ENCODE data around the gene ACBD4. TPM values are rescaled to one million over a fixed set of nuclear protein-coding genes. Genes with fewer than 3 reads are reported as not detected.

The ACBD4 gene
- polyA plus RNA-seq, 1 experiment: 4.0 TPM

GRCh38 chr17:45117334-45117733 is 18.2 kb upstream of the ACBD4 start:
- Histone ChIP-seq H3K9me3 (ENCODE audit: control insufficient read depth, insufficient read depth, low read length) (no peaks in the 10 kb centered on the region; the same call in 1 of the 2 replicates), H3K4me3 (ENCODE audit: low read depth, low read length) (no peak overlapping the region), H3K27me3 (ENCODE audit: control insufficient read depth, insufficient read depth, low read length) (no peaks in the 10 kb centered on the region), H3K27ac (ENCODE audit: low read depth, low read length) (no peak overlapping the region)
- ChIA-PET POLR2A (interaction anchor here (0.6 kb wide), 1 partner anchor 47 kb away, joined by 3 read pairs; no protein-coding TSS in a partner anchor), CTCF (interaction anchor here (2.4 to 6.3 kb wide), 2 partner anchors 18 kb away, joined by 11 to 52 read pairs; partner anchors contain the start of gene ACBD4)
- TF ChIP-seq CTCF (IDR thresholded peaks at IDR 0.05; ENCODE audit: low read depth, low read length): no peak
- DNase-seq (ENCODE audit: low read depth, low spot score): no peak

DNA sequence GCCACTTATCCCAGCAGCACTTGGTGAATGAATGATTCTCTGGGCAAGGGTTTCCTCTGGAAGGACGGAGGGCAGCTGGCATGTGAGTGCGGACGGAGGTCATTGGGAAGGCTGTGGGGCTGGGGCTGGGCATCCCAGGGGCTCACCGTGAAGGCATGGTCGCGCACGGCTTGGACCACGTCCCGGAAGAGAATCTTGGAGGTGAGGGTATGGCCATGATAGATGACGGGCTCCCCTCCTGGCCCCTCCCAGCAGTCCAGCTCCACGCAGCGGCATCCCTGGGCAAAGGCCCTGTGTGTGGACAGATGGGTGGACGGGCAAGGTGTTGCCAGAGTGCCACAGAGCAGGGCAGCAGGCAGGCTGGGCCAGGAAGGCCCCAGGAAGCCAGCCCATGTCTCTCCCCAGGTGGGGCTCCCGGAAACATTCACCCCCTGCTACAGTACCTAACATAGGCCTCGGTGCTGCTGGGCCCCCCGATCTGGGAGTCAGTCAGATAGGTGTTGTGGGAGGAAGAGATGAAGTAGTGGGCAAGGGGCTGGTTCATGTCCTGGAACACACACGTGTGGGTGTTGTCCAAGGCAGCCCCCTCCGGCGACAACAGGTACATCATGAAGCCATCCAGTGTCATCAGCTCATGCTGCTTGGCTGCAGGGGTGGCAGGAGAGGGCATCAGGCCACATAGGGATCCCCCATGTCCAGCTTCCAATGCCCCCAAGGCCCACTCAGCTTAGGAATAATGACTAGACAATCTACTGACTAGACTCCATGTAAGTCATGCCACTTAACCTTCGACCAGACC is 17.4 kb upstream of the ACBD4 start:
- Histone ChIP-seq H3K27me3 (ENCODE audit: control insufficient read depth, insufficient read depth, low read length) (no peaks in the 10 kb centered on the region), H3K9me3 (ENCODE audit: control insufficient read depth, insufficient read depth, low read length) (no peaks in the 10 kb centered on the region; the same call in 1 of the 2 replicates), H3K27ac (ENCODE audit: low read depth, low read length) (no peak overlapping the region), H3K4me3 (ENCODE audit: low read depth, low read length) (no peak overlapping the region)
- CTCF ChIA-PET: interaction anchor here (2.4 to 6.3 kb wide), 2 partner anchors 17 to 19 kb away, joined by 11 to 52 read pairs; partner anchors contain the start of gene ACBD4
- no peak for TF ChIP-seq CTCF (IDR thresholded peaks at IDR 0.05; ENCODE audit: low read depth, low read length)
- no peak for DNase-seq (ENCODE audit: low read depth, low spot score)
- POLR2A ChIA-PET: interaction anchor here (0.6 kb wide), 1 partner anchor 46 kb away, joined by 3 read pairs; no protein-coding TSS in a partner anchor

GRCh38 chr17:45118691-45119090 is 16.8 kb upstream of the ACBD4 start:
- no peak for TF ChIP-seq CTCF (IDR thresholded peaks at IDR 0.05; ENCODE audit: low read depth, low read length)
- ChIA-PET CTCF (interaction anchor here (0.6 to 6.3 kb wide), 3 partner anchors 17 to 198 kb away, joined by 3 to 52 read pairs (median 11); partner anchors contain the start of gene ACBD4), POLR2A (no interaction called here)
- Histone ChIP-seq H3K27ac (ENCODE audit: low read depth, low read length) (no peak overlapping the region), H3K9me3 (ENCODE audit: control insufficient read depth, insufficient read depth, low read length) (no peaks in the 10 kb centered on the region; the same call in 1 of the 2 replicates), H3K4me3 (ENCODE audit: low read depth, low read length) (no peak overlapping the region), H3K27me3 (ENCODE audit: control insufficient read depth, insufficient read depth, low read length) (no peaks in the 10 kb centered on the region)
- no peak for DNase-seq (ENCODE audit: low read depth, low spot score)

DNA sequence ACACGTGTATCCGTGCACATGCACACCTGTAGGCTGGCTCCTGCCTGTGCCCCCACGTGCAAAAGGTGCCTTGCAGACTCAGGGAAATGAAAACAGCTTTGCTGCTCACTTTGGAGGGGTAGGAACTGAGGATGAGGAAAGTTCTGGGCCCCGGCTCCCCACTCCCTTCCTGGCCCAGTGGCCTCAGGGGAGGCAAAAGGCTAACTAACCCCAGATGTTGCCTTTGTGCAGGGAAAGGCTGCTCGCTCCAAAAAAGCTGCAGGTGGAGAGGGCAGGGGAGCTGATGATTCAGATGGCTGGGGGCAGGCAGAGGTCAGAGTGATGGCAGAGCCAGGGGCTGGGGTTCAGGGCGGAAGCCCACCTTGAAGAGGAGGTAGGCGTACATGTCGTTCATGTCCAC is 15.5 kb upstream of the ACBD4 start:
- CTCF ChIA-PET: interaction anchor here (6.3 kb wide), 1 partner anchor 15 kb away, joined by 52 read pairs; the partner anchor contains the start of gene ACBD4
- POLR2A ChIA-PET: interaction anchor here (0.6 to 0.8 kb wide), 2 partner anchors 8 to 28 kb away, joined by 3 to 9 read pairs; partner anchors contain the start of gene HEXIM1
- no peaks in the 10 kb centered on the region for H3K27me3 ChIP-seq (ENCODE audit: control insufficient read depth, insufficient read depth, low read length)

More for the DNA sequence above, 15.5 kb upstream of the ACBD4 start:
- Histone ChIP-seq H3K27ac (ENCODE audit: low read depth, low read length) (no peak overlapping the region), H3K9me3 (ENCODE audit: control insufficient read depth, insufficient read depth, low read length) (no peaks in the 10 kb centered on the region; the same call in 1 of the 2 replicates), H3K4me3 (ENCODE audit: low read depth, low read length) (no peak overlapping the region)
- TF ChIP-seq CTCF (IDR thresholded peaks at IDR 0.05; ENCODE audit: low read depth, low read length): no peak
- no peak for DNase-seq (ENCODE audit: low read depth, low spot score)

All from AG04450 (cell line).